Prostate gland (tissue), 2 donors: ENCODE data around the gene DUSP11.

Source experiments
- CTCF ChIP-seq, 4 experiments: fragments of 200-600 bp in 2 of 4; fragments of 450-650 bp in 2 of 4; sonication (generic) in 2 of 4; IDR thresholded peaks; 1 replicate in 3 of 4; 2 replicates in 1 of 4; pipeline ENCODE4 v1.5.1; 2016 to 2019; ENCODE audit warnings: antibody characterized with exemption in 4 of 4, mild to moderate bottlenecking in 2 of 4, moderate library complexity in 2 of 4
- POLR2A ChIP-seq: fragments of 450-650 bp; IDR thresholded peaks from one replicate; pipeline ENCODE4 v1.6.1; 2016; ENCODE audit warnings: antibody characterized with exemption, mild to moderate bottlenecking

DNA sequence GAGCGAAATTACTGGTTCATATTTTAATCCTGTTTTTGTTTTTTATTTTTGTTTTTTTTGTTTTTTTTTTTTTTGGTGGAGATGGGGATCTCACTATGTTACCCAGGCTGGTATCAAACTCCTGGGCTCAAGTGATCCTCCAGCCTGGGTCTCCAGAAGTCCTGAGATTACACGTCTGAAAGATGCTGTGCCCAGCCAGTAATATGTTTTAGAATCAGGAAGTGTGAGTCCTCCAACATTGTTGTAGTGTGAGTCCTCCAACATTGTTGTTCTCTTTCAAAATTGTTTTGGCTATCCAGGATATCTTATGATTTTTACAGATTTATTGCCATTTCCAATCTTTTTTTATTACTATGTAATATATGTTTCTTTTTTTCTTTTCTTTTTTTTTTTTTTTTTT, 65.8 kb downstream of the DUSP11 start:
- TF ChIP-seq CTCF (IDR thresholded peaks at IDR 0.05) (no peak), POLR2A (no peak)
